Memory B cell (primary cell): ENCODE measurements around the gene OR2S2.
"Not testable (repeated sequence)": the region's sequence is repeated elsewhere in the genome, so short reads cannot be mapped to it uniquely, and the experiment has no call there.

Experiments used
- ATAC-seq: fragments of 150-1000 bp; cut with Tn5 transposase; 2 replicates; pipeline ENCODE4 v1.10.0; 2021; ENCODE audit warnings: low read depth, mild to moderate bottlenecking, moderate library complexity
- DNase-seq, 2 donors: peaks; one replicate each; pipeline ENCODE4 v3.0.0; 2022; ENCODE audit warnings: low spot score in 2 of 2
- H3K27ac Mint-ChIP-seq: one replicate; pipeline ENCODE4 v1.8.0; 2022; ENCODE audit warnings: mild to moderate bottlenecking, moderate library complexity, mixed read lengths
- H3K27me3 Mint-ChIP-seq: one replicate; pipeline ENCODE4 v1.8.0; 2022; ENCODE audit warnings: mixed read lengths
- H3K36me3 Mint-ChIP-seq: one replicate; pipeline ENCODE4 v1.8.0; 2022; ENCODE audit warnings: mild to moderate bottlenecking, mixed read lengths
- H3K4me1 Mint-ChIP-seq: one replicate; pipeline ENCODE4 v1.8.0; 2022; ENCODE audit warnings: mixed read lengths
- H3K4me3 Mint-ChIP-seq: one replicate; pipeline ENCODE4 v1.8.0; 2022; ENCODE audit warnings: mild to moderate bottlenecking, moderate library complexity, mixed read lengths
- H3K9me3 Mint-ChIP-seq: one replicate; pipeline ENCODE4 v1.8.0; 2022; ENCODE audit warnings: mixed read lengths

The OR2S2 gene, protein sequence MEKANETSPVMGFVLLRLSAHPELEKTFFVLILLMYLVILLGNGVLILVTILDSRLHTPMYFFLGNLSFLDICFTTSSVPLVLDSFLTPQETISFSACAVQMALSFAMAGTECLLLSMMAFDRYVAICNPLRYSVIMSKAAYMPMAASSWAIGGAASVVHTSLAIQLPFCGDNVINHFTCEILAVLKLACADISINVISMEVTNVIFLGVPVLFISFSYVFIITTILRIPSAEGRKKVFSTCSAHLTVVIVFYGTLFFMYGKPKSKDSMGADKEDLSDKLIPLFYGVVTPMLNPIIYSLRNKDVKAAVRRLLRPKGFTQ

DNA sequence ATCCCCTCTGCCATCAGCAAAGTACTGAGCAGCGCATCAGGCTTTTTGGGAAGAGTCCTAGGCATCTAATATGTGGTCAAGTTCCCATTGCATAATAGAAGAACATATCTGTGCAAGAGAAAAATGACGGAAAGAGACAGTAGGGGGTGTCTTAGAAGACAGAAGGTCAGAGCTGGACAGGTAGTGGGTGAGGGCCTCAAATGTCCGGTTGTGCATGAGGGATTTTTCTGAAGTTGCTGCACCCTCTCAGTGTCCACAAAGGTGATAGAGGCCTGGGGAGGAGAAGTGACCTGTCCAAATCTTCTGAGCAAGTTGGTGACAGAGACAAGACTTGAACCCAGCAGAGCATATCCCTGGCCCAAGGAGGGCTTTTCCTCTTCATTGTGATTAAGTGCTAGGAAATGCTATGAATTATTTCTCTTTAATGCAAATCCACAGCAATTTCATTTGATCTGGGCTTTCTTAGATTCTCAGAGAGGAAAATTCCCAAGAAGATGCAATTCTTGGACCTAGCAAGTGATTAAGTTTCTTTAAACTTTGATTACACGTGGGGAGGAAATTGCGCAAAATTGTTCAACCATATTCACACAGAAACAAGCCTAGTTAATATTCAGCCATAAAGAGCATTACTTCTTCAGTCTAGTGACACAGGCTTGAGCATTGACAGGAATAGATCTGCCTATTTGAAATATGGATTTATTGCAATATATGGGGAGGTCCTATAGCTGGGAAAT, at the start of gene OR2S2:
OR2S2 (minus strand) TSS at position 51 of the 734 bp plus-strand sequence. CDS start 56 bp downstream, outside the sequence.
- no peak within 1 kb of the TSS for H3K4me3 Mint-ChIP-seq
- no peaks in the 10 kb centered on the region for H3K4me1 Mint-ChIP-seq
- DNase-seq (no peak), ATAC-seq (no peak)
- no peaks in the 10 kb centered on the region for H3K36me3 Mint-ChIP-seq
- no peaks in the 10 kb centered on the region for H3K9me3 Mint-ChIP-seq
- H3K27me3 Mint-ChIP-seq: peaks cover 16% of the 10 kb centered on the region
- no peak within 1 kb of the TSS for H3K27ac Mint-ChIP-seq

DNA sequence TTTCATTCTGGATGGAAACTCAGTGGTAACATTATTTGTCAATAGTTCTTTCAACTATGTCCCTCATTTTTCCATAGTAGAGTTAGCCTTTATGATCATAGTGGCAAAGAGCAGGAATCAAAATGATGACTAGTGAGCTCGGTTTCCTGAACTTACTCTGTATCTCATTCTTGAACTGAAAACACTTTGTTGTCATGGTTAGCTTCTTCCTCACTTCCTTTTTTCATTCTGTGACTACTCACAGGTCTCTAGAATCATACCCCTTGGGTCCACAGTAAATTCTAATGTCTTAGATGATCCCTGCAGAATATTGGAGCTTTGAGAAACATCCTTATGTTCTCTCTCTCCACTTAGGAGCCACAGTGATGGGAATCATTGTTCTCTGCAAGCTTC, 49.4 kb upstream of the OR2S2 start:
- H3K36me3 Mint-ChIP-seq: peaks cover 4% of the 10 kb centered on the region
- ATAC-seq (peak; percentile 74), DNase-seq (no peak)
- H3K4me3 Mint-ChIP-seq: no peak overlapping the region
- peak overlapping the region; percentile 86 for H3K27ac Mint-ChIP-seq
- peaks cover 8% of the 10 kb centered on the region for H3K9me3 Mint-ChIP-seq
- peaks cover 18% of the 10 kb centered on the region for H3K4me1 Mint-ChIP-seq
- peaks cover 25% of the 10 kb centered on the region for H3K27me3 Mint-ChIP-seq

DNA sequence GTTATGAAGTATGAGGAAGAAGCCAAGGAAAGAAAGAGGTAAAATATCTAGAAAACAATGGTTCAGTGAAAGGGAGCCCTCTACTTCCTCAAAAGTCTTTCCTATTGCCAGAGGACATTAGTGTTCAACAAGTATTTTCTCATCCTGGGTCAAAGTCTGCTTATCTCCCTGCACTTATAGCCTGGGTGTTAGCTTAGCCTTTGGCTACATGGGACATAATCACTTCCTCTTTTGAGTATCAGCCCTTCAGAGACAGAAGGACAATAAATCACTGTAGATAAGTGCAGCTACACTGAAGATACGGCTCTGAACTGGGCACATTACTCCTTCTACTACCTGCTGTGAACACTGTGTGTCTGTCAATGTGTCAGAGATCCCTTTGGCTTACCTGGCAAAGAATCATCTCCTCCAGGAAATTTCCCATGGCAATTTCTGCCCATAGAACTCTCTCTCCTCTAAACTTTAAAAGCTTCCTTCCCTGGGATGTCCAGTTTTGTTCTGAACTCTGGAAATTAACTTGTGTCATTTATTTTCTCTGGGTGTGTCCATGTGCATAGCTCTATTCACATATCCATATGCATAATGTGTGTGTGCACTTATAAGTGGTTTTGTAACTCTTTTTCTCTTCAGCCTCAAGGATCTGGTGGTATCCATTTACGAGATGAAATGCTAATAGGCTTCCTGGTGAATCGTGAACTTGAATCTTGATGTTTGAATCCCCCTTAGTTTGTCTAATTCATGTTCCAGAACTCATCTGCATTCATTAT, 48.8 kb upstream of the OR2S2 start:
- Mint-ChIP-seq H3K27me3 (peaks cover 27% of the 10 kb centered on the region), H3K36me3 (peaks cover 4% of the 10 kb centered on the region), H3K4me3 (no peak overlapping the region), H3K9me3 (peaks cover 8% of the 10 kb centered on the region), H3K4me1 (peaks cover 18% of the 10 kb centered on the region), H3K27ac (peak overlapping the region; percentile 86)
- DNase-seq (no peak), ATAC-seq (peak; percentile 35)

DNA sequence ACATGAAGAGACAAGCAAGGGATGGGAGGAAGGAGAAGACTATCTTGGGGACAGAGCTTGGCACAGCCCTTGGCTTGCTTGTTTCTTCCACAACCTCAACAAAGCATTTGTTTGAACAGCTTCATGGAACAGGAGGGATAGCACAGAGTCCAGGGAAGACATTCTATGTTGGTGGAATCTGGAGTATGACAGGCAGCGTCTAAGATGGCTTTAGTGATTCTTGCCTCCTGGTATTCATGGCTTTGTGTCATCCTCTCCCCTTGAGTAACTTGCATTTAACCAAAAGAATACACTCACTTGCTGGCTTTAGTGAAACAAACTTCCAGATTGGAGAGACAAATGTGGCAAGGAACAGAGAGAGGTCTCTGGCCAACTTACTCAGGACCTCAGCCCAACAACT, 47.9 kb upstream of the OR2S2 start:
- peaks cover 18% of the 10 kb centered on the region for H3K4me1 Mint-ChIP-seq
- peaks cover 8% of the 10 kb centered on the region for H3K9me3 Mint-ChIP-seq
- peak overlapping the region; percentile 86 for H3K27ac Mint-ChIP-seq
- no peak overlapping the region for H3K4me3 Mint-ChIP-seq
- peaks cover 24% of the 10 kb centered on the region for H3K27me3 Mint-ChIP-seq
- ATAC-seq (no peak), DNase-seq (no peak)
- H3K36me3 Mint-ChIP-seq: peaks cover 4% of the 10 kb centered on the region

DNA sequence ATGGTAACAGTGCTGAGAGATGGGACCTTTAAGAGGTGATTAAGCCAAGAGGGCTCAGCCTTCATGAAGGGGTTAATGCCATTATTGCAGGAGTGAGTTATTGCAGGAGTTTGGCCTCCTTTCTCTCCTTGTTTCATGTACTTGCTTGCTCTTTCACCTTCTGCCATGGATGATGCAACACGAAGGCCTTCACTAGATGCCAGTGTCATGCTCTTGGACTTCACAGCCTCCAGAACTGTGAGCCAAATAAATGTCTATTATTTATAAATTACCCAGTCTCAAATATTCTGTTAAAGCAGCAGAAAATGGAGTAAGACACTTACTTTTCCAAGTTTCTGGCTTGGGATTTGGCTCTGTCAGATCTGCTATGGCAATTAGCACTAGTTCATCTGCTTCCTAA, 40.4 kb upstream of the OR2S2 start:
- Mint-ChIP-seq H3K9me3 (peaks cover 4% of the 10 kb centered on the region), H3K27me3 (peaks cover 30% of the 10 kb centered on the region), H3K4me1 (no peaks in the 10 kb centered on the region), H3K27ac (no peak overlapping the region), H3K36me3 (no peaks in the 10 kb centered on the region), H3K4me3 (no peak overlapping the region)
- ATAC-seq (no peak), DNase-seq (no peak)

DNA sequence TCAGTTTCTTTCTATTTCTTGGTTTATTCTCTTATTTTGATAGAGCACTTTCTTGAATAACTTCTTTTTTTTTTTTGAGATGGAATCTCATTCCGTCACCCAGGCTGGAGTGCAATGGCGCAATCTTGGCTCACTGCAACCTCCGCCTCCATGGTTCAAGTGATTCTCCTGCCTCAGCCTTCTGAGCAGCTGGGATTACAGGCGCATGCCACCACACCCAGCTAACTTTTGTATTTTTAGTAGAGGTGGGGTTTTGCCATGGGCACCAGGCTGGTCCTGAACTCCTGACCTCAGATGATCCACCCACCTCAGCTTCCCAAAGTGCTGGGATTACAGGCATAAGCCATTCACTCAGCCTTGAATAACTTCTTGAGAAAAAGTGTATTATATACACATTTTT, 39.1 kb upstream of the OR2S2 start:
- H3K9me3 Mint-ChIP-seq, H3K4me1 Mint-ChIP-seq, DNase-seq, H3K4me3 Mint-ChIP-seq, H3K36me3 Mint-ChIP-seq, H3K27ac Mint-ChIP-seq, ATAC-seq: not testable (repeated sequence)
- H3K27me3 Mint-ChIP-seq: peaks cover 24% of the 10 kb centered on the region

DNA sequence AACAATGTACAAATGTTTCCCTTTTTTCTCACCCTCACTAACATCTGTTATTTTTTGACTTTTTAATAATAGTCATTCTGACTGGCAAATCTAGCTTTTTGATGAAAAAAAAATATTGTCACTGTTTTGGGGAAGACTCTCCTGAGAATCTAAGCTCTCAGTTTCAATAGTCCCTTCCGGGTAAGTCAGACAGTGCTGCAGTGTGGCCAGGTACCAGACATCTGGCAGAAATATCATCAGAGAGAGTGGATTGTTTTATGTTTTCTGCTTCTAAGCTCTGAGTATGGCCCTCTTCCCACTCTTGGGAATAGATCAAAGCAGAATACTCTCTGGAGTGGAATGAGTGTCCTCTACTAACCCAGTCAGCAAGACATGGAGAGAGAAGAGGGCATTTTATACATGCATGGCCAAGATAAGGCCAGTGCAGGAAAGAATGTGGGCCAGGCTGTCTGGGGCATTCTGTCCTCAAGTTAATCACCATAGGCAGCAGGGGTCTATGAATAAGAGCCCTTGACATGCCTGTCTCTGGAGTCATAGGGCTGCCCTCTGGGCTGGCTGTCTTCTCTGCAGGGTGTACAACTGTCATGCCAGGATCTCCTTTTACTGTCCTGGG, 38.5 kb upstream of the OR2S2 start:
- peaks cover 26% of the 10 kb centered on the region for H3K27me3 Mint-ChIP-seq
- H3K9me3 Mint-ChIP-seq: peaks cover 4% of the 10 kb centered on the region
- DNase-seq (no peak), ATAC-seq (no peak)
- no peak overlapping the region for H3K4me3 Mint-ChIP-seq
- no peak overlapping the region for H3K27ac Mint-ChIP-seq
- no peaks in the 10 kb centered on the region for H3K4me1 Mint-ChIP-seq
- H3K36me3 Mint-ChIP-seq: no peaks in the 10 kb centered on the region

DNA sequence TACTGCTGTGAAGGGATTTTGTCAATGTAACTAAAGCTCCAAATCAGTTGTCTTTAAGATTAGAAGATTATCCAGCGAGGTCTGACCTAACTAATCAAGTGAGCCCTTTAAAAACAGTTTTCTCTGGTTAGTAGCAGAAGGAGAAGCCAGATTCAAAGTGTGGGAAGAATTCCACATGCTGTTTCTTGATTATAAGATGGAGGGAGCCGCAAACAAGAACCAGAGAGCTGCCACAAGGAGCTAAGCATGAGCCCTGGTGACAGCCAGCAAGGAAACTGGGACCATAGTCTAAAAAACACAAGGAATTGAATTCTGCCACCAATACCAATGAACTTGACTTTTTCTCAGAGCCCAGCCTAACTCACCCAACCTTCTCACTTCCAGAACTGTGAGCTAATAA, 37.0 kb upstream of the OR2S2 start:
- Mint-ChIP-seq H3K36me3 (no peaks in the 10 kb centered on the region), H3K27ac (no peak overlapping the region), H3K4me3 (no peak overlapping the region), H3K27me3 (peaks cover 26% of the 10 kb centered on the region), H3K9me3 (peaks cover 2% of the 10 kb centered on the region), H3K4me1 (no peaks in the 10 kb centered on the region)
- DNase-seq (no peak), ATAC-seq (no peak)

DNA sequence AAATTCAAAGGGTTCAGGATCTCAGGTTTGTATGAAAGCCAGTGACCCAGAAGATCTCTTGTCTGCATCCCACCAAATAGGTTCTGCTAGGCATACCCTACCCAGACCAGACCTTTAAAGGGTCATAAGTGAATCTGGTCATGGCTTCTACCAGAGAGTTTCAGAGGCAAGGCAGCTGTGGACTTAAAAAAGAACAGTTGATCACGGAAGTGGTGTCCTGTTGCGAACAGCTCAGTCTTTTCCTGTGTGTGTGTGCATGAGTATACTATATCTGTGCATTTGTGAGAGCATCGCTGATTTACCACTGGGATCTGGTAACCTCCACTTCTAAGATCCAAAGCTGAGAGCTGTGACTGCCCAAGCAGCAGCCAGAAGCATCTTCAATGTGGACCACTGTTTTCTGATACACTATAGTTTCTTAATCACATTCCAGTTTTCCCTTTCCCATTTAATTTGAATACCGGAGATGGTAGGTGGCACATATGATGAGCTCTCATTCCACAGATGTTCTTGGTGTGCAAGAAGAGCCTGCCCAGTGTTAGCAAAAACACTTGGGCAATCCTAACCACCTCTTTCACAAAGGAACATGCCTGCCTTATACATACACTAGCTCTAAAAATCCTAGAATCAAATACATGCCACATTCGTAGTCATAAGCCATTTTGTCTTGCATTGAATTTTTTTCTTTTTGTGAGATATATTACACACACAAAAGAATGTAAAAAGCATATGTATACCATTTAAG, 36.2 kb upstream of the OR2S2 start:
- ATAC-seq (no peak), DNase-seq (no peak)
- Mint-ChIP-seq H3K4me3 (no peak overlapping the region), H3K4me1 (no peaks in the 10 kb centered on the region), H3K9me3 (peaks cover 4% of the 10 kb centered on the region), H3K27me3 (peaks cover 24% of the 10 kb centered on the region), H3K36me3 (no peaks in the 10 kb centered on the region), H3K27ac (no peak overlapping the region)

DNA sequence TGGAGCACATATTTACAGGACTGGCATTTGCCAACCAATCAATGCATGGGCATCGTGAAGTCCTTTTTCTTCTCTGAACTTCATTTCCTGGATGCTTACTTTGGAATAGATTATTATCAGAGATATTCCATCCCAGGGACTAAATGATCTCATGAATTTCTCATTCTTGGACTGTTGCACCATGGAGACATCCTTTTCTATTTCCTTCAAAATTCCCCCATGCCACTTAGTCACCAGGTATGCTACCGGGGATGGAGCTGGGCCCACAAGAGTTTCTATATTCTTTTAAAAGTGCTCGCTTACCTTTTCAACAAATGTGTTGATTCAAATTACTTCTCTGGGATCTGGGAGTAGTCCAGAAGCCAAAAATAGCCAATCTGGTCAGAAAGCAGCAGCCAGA, 35.2 kb upstream of the OR2S2 start:
- not testable (repeated sequence) for H3K4me1 Mint-ChIP-seq, H3K36me3 Mint-ChIP-seq, H3K9me3 Mint-ChIP-seq, ATAC-seq, H3K27ac Mint-ChIP-seq, H3K4me3 Mint-ChIP-seq, DNase-seq
- H3K27me3 Mint-ChIP-seq: peaks cover 24% of the 10 kb centered on the region

DNA sequence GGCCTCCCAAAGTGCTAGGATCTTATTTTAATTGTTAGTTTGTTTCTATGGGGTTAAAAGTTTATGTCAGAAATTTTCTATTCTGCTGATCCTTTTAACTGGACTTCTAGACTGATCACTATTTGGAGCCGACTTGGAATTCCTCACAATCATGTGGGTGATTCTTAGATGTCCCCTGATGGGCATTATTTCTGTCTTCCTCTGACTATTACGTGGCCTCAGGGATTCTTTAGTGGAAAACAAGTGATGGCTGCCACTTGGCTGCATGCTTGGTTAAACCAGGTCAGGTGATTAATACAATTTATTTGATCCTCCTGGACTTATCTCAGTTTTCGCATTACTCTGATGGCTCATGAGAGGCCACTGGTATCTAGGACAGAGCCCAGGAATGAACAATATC, 32.2 kb upstream of the OR2S2 start:
- H3K4me3 Mint-ChIP-seq: no peak overlapping the region
- H3K4me1 Mint-ChIP-seq: no peaks in the 10 kb centered on the region
- no peaks in the 10 kb centered on the region for H3K36me3 Mint-ChIP-seq
- no peak for DNase-seq
- peaks cover 24% of the 10 kb centered on the region for H3K27me3 Mint-ChIP-seq
- no peak overlapping the region for H3K27ac Mint-ChIP-seq
- peaks cover 2% of the 10 kb centered on the region for H3K9me3 Mint-ChIP-seq
- ATAC-seq: no peak

DNA sequence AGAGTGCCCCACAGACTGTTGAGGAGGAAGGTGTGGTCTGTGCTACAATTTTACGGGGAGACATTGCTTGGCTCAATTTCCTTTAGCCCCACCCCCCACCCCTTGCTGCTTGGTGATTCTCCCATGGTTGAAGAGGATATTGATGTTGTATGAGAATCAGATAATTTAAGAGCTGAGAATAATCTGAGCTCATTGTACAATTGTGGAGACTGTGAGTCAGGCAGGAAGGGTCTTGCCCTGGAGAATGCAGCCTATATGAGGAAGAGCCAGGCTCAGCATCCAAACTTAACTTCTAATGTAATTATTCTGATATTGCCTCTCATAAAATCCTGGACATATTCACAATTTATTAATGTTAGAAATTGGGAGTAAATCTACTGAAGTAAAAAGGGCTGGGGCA, 26.1 kb upstream of the OR2S2 start:
- no peak for ATAC-seq

DNA sequence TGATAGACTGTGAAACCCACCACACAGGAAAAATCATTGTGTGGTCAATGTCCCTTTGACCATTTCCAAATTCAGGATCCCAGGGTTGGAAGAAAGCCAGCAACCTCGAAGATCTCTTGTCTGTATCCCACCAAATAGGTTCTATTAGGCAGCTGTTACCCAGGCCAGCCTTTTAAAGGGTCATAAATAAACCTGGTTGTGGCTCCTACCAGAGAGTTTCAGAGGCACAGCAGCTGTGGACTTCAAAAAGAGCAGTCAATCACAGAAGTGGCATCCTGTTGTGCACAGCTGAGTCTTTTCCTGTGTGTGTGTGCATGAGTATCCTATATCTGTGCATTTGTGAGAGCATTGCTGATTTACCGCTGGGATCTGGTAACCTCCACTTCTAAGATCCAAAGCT, 23.7 kb upstream of the OR2S2 start:
- Mint-ChIP-seq H3K4me3 (no peak overlapping the region), H3K27me3 (peaks cover 25% of the 10 kb centered on the region), H3K9me3 (no peaks in the 10 kb centered on the region), H3K27ac (no peak overlapping the region), H3K36me3 (no peaks in the 10 kb centered on the region), H3K4me1 (peaks cover 6% of the 10 kb centered on the region)
- DNase-seq (no peak), ATAC-seq (no peak)

More for the DNA sequence above, 26.1 kb upstream of the OR2S2 start:
- Mint-ChIP-seq H3K27me3 (peaks cover 24% of the 10 kb centered on the region), H3K4me3 (no peak overlapping the region), H3K36me3 (no peaks in the 10 kb centered on the region), H3K27ac (no peak overlapping the region), H3K9me3 (no peaks in the 10 kb centered on the region), H3K4me1 (no peaks in the 10 kb centered on the region)
- DNase-seq: no peak
